Skin of body (tissue), 3 donors: ENCODE measurements around the gene HTR3B. TPM values are rescaled to one million over a fixed set of nuclear protein-coding genes. Genes with fewer than 3 reads are reported as not detected.

Experiments used
- DNase-seq: peaks from one replicate; lab custom pipeline; 2025; lab: John Stamatoyannopoulos, UW
- small RNA-seq: library from RNA; depleted of rRNA; stranded (forward); fragments of <200 nt; gene quantifications from one replicate; pipeline ENCODE3, GENCODE V24; 2014; ENCODE audit warnings: low replicate concordance
- total RNA-seq: library from RNA; depleted of rRNA; stranded (reverse); fragments of >200 nt; gene quantifications from one replicate; pipeline ENCODE4 v1.2.3, GENCODE V29; 2014

Gene HTR3B
- total RNA-seq, 1 donor from 2014 or later, result not detected

GRCh38 chr11:113989916-113990315 is 85.3 kb downstream of the HTR3B start:
- no peak for DNase-seq

GRCh38 chr11:113991170-113991569 is 86.6 kb downstream of the HTR3B start:
- no peak for DNase-seq

- no peak for DNase-seq
Measured at GRCh38 chr11:113991718-113992458, 87.3 kb downstream of the HTR3B start.

- no peak for DNase-seq
Measured at GRCh38 chr11:113992459-113993110, 88.0 kb downstream of the HTR3B start.

- DNase-seq, result no peak
Measured at GRCh38 chr11:113994077-113994954, 89.7 kb downstream of the HTR3B start.

Small RNA genes within 50 kb of the gene (small RNA-seq; reads per million reads assigned to genes)
- gene RNU6-1107P, result not detected

Other genes with a start within 250 kb of the HTR3B start
- 3.5 TPM for gene TMPRSS5, start 198.5 kb upstream of the HTR3B start, total RNA-seq
- gene ZW10, start 131.1 kb upstream of the HTR3B start, total RNA-seq, result 20.7 TPM
- not detected for gene CLDN25, start 125.0 kb upstream of the HTR3B start, total RNA-seq
- 33.6 TPM for gene USP28, start 29.2 kb upstream of the HTR3B start, total RNA-seq
- 0.99 TPM for gene HTR3A, start 70.3 kb downstream of the HTR3B start, total RNA-seq
- 25.6 TPM for gene ZBTB16, start 154.9 kb downstream of the HTR3B start, total RNA-seq